HCT116 (cell line): ENCODE data around the gene ELK4. TPM values are rescaled to one million over a fixed set of nuclear protein-coding genes. Genes with fewer than 3 reads are reported as not detected.

ENCODE experiments used
- ATAC-seq: fragments of 200-7000 bp; cut with Tn5 transposase; 2 replicates; pipeline ENCODE4 v1.9.1; 2020; ENCODE audit warnings: mild to moderate bottlenecking, moderate library complexity
- BruUV-seq: library from RNA; stranded (reverse); fragments of 400-500 nt; replicated peaks from 2 replicates; lab custom pipeline; 2021; lab: Mats Ljungman, UMichigan
- CTCF ChIA-PET: fragments of 300-600 bp; sonication (Branson Sonifier 250); formaldehyde crosslinking; loops from one replicate; lab custom pipeline; 2021; ENCODE audit warnings: antibody characterized with exemption; lab: Charles Lee
- POLR2A ChIA-PET: fragments of 300-600, 350-600 bp; sonication (Branson Sonifier 250); formaldehyde crosslinking; loops from one replicate; lab custom pipeline; 2021; ENCODE audit warnings: antibody characterized with exemption; lab: Charles Lee
- RAD21 ChIA-PET, 2 experiments: fragments of 300-600 bp; sonication (Branson Sonifier 250); formaldehyde crosslinking; loops; one replicate each; lab custom pipeline; 2023; ENCODE audit warnings: low total read pairs in 2 of 2; ENCODE audit not compliant: uncharacterized antibody in 2 of 2, unreplicated experiment in 2 of 2, low non-redundant PET in 1 of 2; lab: Charles Lee
- DNase-seq: peaks from one replicate; pipeline ENCODE4 v3.0.0-alpha.2; 2010; ENCODE audit warnings: low read depth, low spot score
- H2AFZ ChIP-seq: fragments of 200-600 bp; shearing (Covaris generic), sonication (generic); 2 replicates; pipeline ENCODE4 v1.6.1; 2017; ENCODE audit warnings: low read depth, mixed run types, mixed read lengths, antibody characterized with exemption, low read length; ENCODE audit not compliant: poor library complexity, severe bottlenecking
- H3K27ac ChIP-seq: 2 replicates; pipeline ENCODE4 v1.5.1; 2012; ENCODE audit warnings: low read depth, low read length
- H3K27me3 ChIP-seq: fragments of 200-600 bp; sonication (generic); 2 replicates; pipeline ENCODE4 v1.6.1; 2016; ENCODE audit warnings: mixed run types, low read length, mixed read lengths; ENCODE audit not compliant: insufficient read depth
- H3K36me3 ChIP-seq, 2 experiments: fragments of 200-500 bp in 1 of 2; fragments of 200-600 bp in 1 of 2; sonication (Bioruptor generic) in 1 of 2; sonication (generic) in 1 of 2; 2 replicates each; pipeline versions ENCODE4 v1.5.1 to v1.6.1; 2014 to 2016; ENCODE audit warnings: low read length in 2 of 2, inconsistent platforms in 1 of 2, mixed read lengths in 1 of 2, mixed run types in 1 of 2; ENCODE audit not compliant: insufficient read depth in 2 of 2, control insufficient read depth in 1 of 2
- H3K4me1 ChIP-seq, 2 experiments: fragments of 200-600 bp in 1 of 2; sonication (generic) in 1 of 2; 2 replicates each; pipeline versions ENCODE4 v1.5.1 to v1.6.1; 2012 to 2017; ENCODE audit warnings: low read length in 2 of 2, inconsistent platforms in 1 of 2, mild to moderate bottlenecking in 1 of 2, mixed read lengths in 1 of 2, mixed run types in 1 of 2, moderate library complexity in 1 of 2; ENCODE audit not compliant: insufficient read depth in 2 of 2, control insufficient read depth in 1 of 2
- H3K4me2 ChIP-seq: fragments of 200-600 bp; sonication (generic); 2 replicates; pipeline ENCODE4 v1.6.1; 2017; ENCODE audit warnings: mixed run types, low read length, mixed read lengths
- H3K4me3 ChIP-seq, 2 experiments: fragments of 200-600 bp in 1 of 2; sonication (generic) in 1 of 2; replicated peaks in 1 of 2; 2 replicates each; pipeline ENCODE4 v1.5.1; 2011 to 2016; ENCODE audit warnings: low read length in 2 of 2, control low read depth in 1 of 2, low read depth in 1 of 2, mild to moderate bottlenecking in 1 of 2, mixed read lengths in 1 of 2, mixed run types in 1 of 2
- H3K79me2 ChIP-seq: fragments of 200-600 bp; sonication (generic); 2 replicates; pipeline ENCODE4 v1.6.1; 2017; ENCODE audit warnings: mild to moderate bottlenecking, mixed run types, low read length, moderate library complexity, mixed read lengths; ENCODE audit not compliant: insufficient read depth
- H3K9ac ChIP-seq: fragments of 200-600 bp; sonication (generic); 2 replicates; pipeline ENCODE4 v1.6.1; 2016; ENCODE audit warnings: low read length, mixed read lengths
- H3K9me2 ChIP-seq: fragments of 200-600 bp; sonication (generic), shearing (Covaris generic); 2 replicates; pipeline ENCODE4 v1.6.1; 2017; ENCODE audit warnings: mixed run types, mild to moderate bottlenecking, moderate library complexity; ENCODE audit not compliant: insufficient read depth
- H3K9me3 ChIP-seq, 2 experiments: fragments of 200-500 bp in 1 of 2; fragments of 200-600 bp in 1 of 2; sonication (Bioruptor generic) in 1 of 2; sonication (generic) in 1 of 2; 2 replicates each; pipeline ENCODE4 v1.6.1; 2014 to 2017; ENCODE audit warnings: low read length in 2 of 2, mixed read lengths in 2 of 2, inconsistent platforms in 1 of 2, low read depth in 1 of 2, mild to moderate bottlenecking in 1 of 2, mixed run types in 1 of 2, moderate library complexity in 1 of 2; ENCODE audit not compliant: control insufficient read depth in 1 of 2, insufficient read depth in 1 of 2
- H4K20me1 ChIP-seq: fragments of 200-600 bp; sonication (generic), shearing (Covaris generic); 2 replicates; pipeline ENCODE4 v1.6.1; 2017; ENCODE audit warnings: mixed run types, mild to moderate bottlenecking, moderate library complexity; ENCODE audit not compliant: insufficient read depth
- EGR1 ChIP-seq: IDR thresholded peaks from 2 replicates; pipeline ENCODE4 v1.6.1; 2012; ENCODE audit warnings: low read depth
- ELF1 ChIP-seq: IDR thresholded peaks from 2 replicates; pipeline ENCODE4 v1.6.1; 2012; ENCODE audit warnings: low read depth, borderline replicate concordance
- EZH2 ChIP-seq: fragments of 200-600 bp; sonication (generic); IDR thresholded peaks from 2 replicates; pipeline ENCODE4 v1.6.1; 2017; ENCODE audit warnings: antibody characterized with exemption, mixed run types
- EZH2phosphoT487 ChIP-seq: fragments of 200-600 bp; IDR thresholded peaks from 2 replicates; pipeline ENCODE4 v1.6.1; 2018; ENCODE audit warnings: antibody characterized with exemption, borderline replicate concordance
- JUND ChIP-seq: IDR thresholded peaks from 2 replicates; pipeline ENCODE4 v1.6.1; 2012
- POLR2A ChIP-seq: IDR thresholded peaks from 2 replicates; pipeline ENCODE4 v1.7.0; 2011; ENCODE audit warnings: borderline replicate concordance; ENCODE audit not compliant: insufficient read depth, insufficient read length; ENCODE audit errors: extremely low read depth
- SIN3A ChIP-seq: IDR thresholded peaks from 2 replicates; pipeline ENCODE4 v1.6.1; 2012; ENCODE audit warnings: low read depth
- SP1 ChIP-seq: IDR thresholded peaks from 2 replicates; pipeline ENCODE4 v1.6.1; 2012; ENCODE audit warnings: low read depth
- TCF7L2 ChIP-seq: IDR thresholded peaks from 2 replicates; pipeline ENCODE4 v1.7.0; 2011; ENCODE audit warnings: borderline replicate concordance, inconsistent platforms; ENCODE audit not compliant: insufficient read depth, insufficient read length; ENCODE audit errors: extremely low read depth
- YY1 ChIP-seq: IDR thresholded peaks from 2 replicates; pipeline ENCODE4 v1.6.1; 2011; ENCODE audit warnings: low read length, low read depth, moderate library complexity, mild to moderate bottlenecking; ENCODE audit not compliant: insufficient replicate concordance; ENCODE audit errors: extremely low read depth
- ZFX ChIP-seq: fragments of 450-650 bp; IDR thresholded peaks from 2 replicates; pipeline ENCODE4 v1.6.1; 2017
- ZNF274 ChIP-seq: fragments of 200-500 bp; sonication (Bioruptor generic); IDR thresholded peaks from 2 replicates; pipeline ENCODE4 v1.6.1; 2014; ENCODE audit warnings: mild to moderate bottlenecking, low read depth, low read length, inconsistent platforms
- intact Hi-C: fragments of 100-400 bp; cut with micrococcal nuclease; formaldehyde crosslinking; loops from 2 replicates; pipeline ENCODE4 v1.10.0; 2022
- total RNA-seq: library from RNA; stranded (reverse); gene quantifications from one replicate; pipeline ENCODE4 v1.2.1, GENCODE V29; 2021; ENCODE audit not compliant: unreplicated experiment
- TF ChIP-seq, protein P1 (sequence below): IDR thresholded peaks from 2 replicates; pipeline ENCODE4 v1.6.1; 2012; ENCODE audit warnings: low read depth

ELK4 gene
- total RNA-seq, 1 experiment from 2014 or later: 46.2 TPM

DNA sequence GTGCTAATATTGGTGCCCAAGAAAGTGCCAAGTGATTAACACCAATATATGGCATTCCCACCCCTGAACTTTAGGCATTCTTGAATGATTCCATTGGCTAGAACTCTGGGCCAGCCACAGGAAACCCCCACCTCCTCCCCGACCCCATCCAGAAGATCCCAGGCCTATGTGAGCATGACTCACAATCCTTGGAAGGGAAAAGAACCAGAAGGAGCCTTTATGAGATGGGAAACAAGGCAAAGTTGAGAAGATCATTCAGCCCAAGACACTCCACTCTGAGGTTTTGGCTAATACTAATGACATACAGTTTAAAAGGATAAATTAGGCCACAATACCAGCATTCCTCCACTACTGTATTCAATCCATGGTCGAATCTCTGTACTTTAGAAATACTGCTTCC lies 21.8 kb downstream of the ELK4 start:
- ChIA-PET RAD21 (no interaction called here), CTCF (no interaction called here), POLR2A (no interaction called here)
- H3K27me3 ChIP-seq: no peaks in the 10 kb centered on the region
- H3K36me3 ChIP-seq: peaks cover 0 to 16% of the 10 kb centered on the region in 2 experiments; a peak in 3 of 4 replicates
- no peak overlapping the region for H3K9ac ChIP-seq
- no peak overlapping the region for H3K4me2 ChIP-seq
- BruUV-seq: no TSS peak
- TF ChIP-seq YY1 (no peak), EZH2phosphoT487 (no peak), ELF1 (no peak), EGR1 (no peak), EZH2 (no peak), POLR2A (no peak), JUND (no peak), SP1 (no peak), ZFX (no peak), SIN3A (no peak), TCF7L2 (no peak), ZNF274 (no peak)
- TF ChIP-seq, protein P1, sequence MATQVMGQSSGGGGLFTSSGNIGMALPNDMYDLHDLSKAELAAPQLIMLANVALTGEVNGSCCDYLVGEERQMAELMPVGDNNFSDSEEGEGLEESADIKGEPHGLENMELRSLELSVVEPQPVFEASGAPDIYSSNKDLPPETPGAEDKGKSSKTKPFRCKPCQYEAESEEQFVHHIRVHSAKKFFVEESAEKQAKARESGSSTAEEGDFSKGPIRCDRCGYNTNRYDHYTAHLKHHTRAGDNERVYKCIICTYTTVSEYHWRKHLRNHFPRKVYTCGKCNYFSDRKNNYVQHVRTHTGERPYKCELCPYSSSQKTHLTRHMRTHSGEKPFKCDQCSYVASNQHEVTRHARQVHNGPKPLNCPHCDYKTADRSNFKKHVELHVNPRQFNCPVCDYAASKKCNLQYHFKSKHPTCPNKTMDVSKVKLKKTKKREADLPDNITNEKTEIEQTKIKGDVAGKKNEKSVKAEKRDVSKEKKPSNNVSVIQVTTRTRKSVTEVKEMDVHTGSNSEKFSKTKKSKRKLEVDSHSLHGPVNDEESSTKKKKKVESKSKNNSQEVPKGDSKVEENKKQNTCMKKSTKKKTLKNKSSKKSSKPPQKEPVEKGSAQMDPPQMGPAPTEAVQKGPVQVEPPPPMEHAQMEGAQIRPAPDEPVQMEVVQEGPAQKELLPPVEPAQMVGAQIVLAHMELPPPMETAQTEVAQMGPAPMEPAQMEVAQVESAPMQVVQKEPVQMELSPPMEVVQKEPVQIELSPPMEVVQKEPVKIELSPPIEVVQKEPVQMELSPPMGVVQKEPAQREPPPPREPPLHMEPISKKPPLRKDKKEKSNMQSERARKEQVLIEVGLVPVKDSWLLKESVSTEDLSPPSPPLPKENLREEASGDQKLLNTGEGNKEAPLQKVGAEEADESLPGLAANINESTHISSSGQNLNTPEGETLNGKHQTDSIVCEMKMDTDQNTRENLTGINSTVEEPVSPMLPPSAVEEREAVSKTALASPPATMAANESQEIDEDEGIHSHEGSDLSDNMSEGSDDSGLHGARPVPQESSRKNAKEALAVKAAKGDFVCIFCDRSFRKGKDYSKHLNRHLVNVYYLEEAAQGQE: no peak
- no peaks in the 10 kb centered on the region for H3K9me2 ChIP-seq
- H3K4me3 ChIP-seq: no peak overlapping the region
- no peak overlapping the region for H3K27ac ChIP-seq
- no peak overlapping the region for H2AFZ ChIP-seq
- intact Hi-C loops: no loop called here
- 0 out of 4 replicates have a peak, but pooled peaks cover 0 to 4% of the 10 kb centered on the region in 2 experiments for H3K4me1 ChIP-seq
- ATAC-seq (no peak), DNase-seq (no peak)
- no peaks in the 10 kb centered on the region for H4K20me1 ChIP-seq
- peaks cover 34% of the 10 kb centered on the region for H3K79me2 ChIP-seq
- H3K9me3 ChIP-seq: no peaks in the 10 kb centered on the region
